ENCODE results near the gene SYNGR4. TPM values are rescaled to one million over a fixed set of nuclear protein-coding genes. Genes with fewer than 3 reads are reported as not detected.

SYNGR4 gene
- total and polyA plus RNA-seq, 9 donors, result 0.17 TPM; not detected in 8

GRCh38 chr19:48329167-48329891 lies 34.8 kb upstream of the SYNGR4 start:
- DNase-seq, result no peak
- no peaks in the 10 kb centered on the region for H3K27me3 ChIP-seq (ENCODE audit: control insufficient read depth, insufficient read depth, low read length)
- no peak overlapping the region for H3K27ac ChIP-seq (ENCODE audit: low read length)
- peaks cover 37% of the 10 kb centered on the region for H3K36me3 ChIP-seq (ENCODE audit: control insufficient read depth, insufficient read depth, low read length)
- H3K4me1 ChIP-seq (ENCODE audit: control insufficient read depth, insufficient read depth, low read length), result peaks cover 71% of the 10 kb centered on the region
- H3K4me3 ChIP-seq (ENCODE audit: low read length), result no peak overlapping the region
- WGBS (ENCODE audit: insufficient coverage), result 79% methylated on average over 4 of the region's 15 CpGs
- H3K9me3 ChIP-seq (replicated peaks; ENCODE audit: control insufficient read depth, low read depth, low read length), result no peaks in the 10 kb centered on the region

GRCh38 chr19:48330012-48330681 lies 34.0 kb upstream of the SYNGR4 start:
- Histone ChIP-seq H3K4me3 (ENCODE audit: low read length) (peak overlapping the region; percentile 39), H3K27ac (ENCODE audit: low read length) (peak overlapping the region; percentile 79), H3K36me3 (ENCODE audit: control insufficient read depth, insufficient read depth, low read length) (peaks cover 37% of the 10 kb centered on the region), H3K4me1 (ENCODE audit: control insufficient read depth, insufficient read depth, low read length) (peaks cover 67% of the 10 kb centered on the region), H3K27me3 (ENCODE audit: control insufficient read depth, insufficient read depth, low read length) (no peaks in the 10 kb centered on the region), H3K9me3 (replicated peaks; ENCODE audit: control insufficient read depth, low read depth, low read length) (no peaks in the 10 kb centered on the region)
- peak; percentile 77 for DNase-seq
- WGBS (ENCODE audit: insufficient coverage), result 41% methylated on average over 33 of the region's 41 CpGs

DNA sequence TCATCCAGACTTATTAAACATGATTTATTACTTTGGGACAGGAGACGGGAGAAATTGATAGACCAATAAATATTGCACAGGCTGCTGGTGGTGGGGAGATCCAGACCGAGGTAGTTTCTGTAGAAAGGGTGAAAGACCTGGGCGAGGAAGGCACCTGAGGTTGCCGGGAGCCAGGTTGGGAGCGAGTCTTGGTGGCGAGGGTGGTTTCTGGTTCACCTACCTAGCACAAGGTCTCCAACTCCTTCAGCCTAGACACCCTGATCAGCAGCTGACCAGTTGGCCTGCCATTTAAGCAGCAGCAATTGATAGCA lies 31.9 kb upstream of the SYNGR4 start:
- Histone ChIP-seq H3K27me3 (ENCODE audit: control insufficient read depth, insufficient read depth, low read length) (no peaks in the 10 kb centered on the region), H3K4me1 (ENCODE audit: control insufficient read depth, insufficient read depth, low read length) (peaks cover 51% of the 10 kb centered on the region), H3K36me3 (ENCODE audit: control insufficient read depth, insufficient read depth, low read length) (peaks cover 35% of the 10 kb centered on the region), H3K4me3 (ENCODE audit: low read length) (peak overlapping the region; percentile 28), H3K27ac (ENCODE audit: low read length) (peak overlapping the region; percentile 98), H3K9me3 (replicated peaks; ENCODE audit: control insufficient read depth, low read depth, low read length) (no peaks in the 10 kb centered on the region)
- 21% methylated on average over 2 of the region's 6 CpGs for WGBS (ENCODE audit: insufficient coverage)
- DNase-seq, result no peak

DNA sequence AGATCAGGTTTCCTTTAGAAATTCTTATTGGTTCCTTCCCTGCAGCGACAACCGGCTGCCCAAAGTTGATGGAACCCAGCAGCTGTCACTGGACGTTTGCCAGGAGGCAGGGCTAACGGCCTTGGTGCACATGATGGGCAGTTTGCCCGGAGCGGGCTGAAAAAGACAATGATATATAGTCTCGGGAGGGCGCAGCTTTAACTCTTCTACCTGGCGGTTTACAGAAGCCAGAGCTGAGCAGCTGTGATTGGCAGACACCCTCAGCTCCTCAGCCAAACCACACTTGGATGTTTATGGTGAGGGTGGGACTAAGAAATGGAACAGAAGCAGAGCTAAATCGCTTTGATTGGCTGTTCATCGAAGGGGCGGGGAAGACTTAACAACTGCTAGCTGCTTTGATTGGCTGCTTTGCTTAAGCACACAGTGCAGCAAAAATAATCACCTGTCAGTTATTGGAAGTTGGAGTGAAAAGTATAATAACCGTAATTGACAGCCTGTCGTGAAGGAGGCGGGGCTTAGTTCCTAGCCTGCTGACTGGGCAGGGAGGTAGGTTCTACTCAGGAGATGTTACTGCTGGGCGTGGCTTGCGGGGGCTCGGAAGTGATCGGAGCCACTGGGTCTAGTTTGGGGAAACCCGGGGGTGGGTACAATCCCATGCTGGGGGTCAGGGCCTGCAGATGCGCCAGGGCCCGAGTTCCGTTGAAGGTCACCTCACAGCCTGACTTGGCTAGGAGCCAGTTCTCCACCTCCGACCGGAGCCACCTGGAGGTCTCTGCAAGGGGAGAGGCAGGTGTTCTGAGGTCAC lies 31.3 kb upstream of the SYNGR4 start:
- H3K4me3 ChIP-seq (ENCODE audit: low read length), result peak overlapping the region; percentile 28
- H3K27me3 ChIP-seq (ENCODE audit: control insufficient read depth, insufficient read depth, low read length), result no peaks in the 10 kb centered on the region
- peak; percentile 99 for DNase-seq
- H3K4me1 ChIP-seq (ENCODE audit: control insufficient read depth, insufficient read depth, low read length), result peaks cover 49% of the 10 kb centered on the region
- WGBS (ENCODE audit: insufficient coverage), result 0% methylated on average over 18 of the region's 25 CpGs
- no peaks in the 10 kb centered on the region for H3K9me3 ChIP-seq (replicated peaks; ENCODE audit: control insufficient read depth, low read depth, low read length)
- H3K27ac ChIP-seq (ENCODE audit: low read length), result peak overlapping the region; percentile 98
- H3K36me3 ChIP-seq (ENCODE audit: control insufficient read depth, insufficient read depth, low read length), result peaks cover 30% of the 10 kb centered on the region

- WGBS (ENCODE audit: insufficient coverage), result 5% methylated on average over 44 of the region's 54 CpGs
- peak; percentile 95 for DNase-seq
- peak overlapping the region; percentile 54 for H3K4me3 ChIP-seq (ENCODE audit: low read length)
- H3K36me3 ChIP-seq (ENCODE audit: control insufficient read depth, insufficient read depth, low read length), result peaks cover 25% of the 10 kb centered on the region
- H3K4me1 ChIP-seq (ENCODE audit: control insufficient read depth, insufficient read depth, low read length), result peaks cover 49% of the 10 kb centered on the region
- peak overlapping the region; percentile 98 for H3K27ac ChIP-seq (ENCODE audit: low read length)
- no peaks in the 10 kb centered on the region for H3K9me3 ChIP-seq (replicated peaks; ENCODE audit: control insufficient read depth, low read depth, low read length)
- H3K27me3 ChIP-seq (ENCODE audit: control insufficient read depth, insufficient read depth, low read length), result no peaks in the 10 kb centered on the region
Measured at GRCh38 chr19:48333467-48334384, 30.4 kb upstream of the SYNGR4 start.

DNA sequence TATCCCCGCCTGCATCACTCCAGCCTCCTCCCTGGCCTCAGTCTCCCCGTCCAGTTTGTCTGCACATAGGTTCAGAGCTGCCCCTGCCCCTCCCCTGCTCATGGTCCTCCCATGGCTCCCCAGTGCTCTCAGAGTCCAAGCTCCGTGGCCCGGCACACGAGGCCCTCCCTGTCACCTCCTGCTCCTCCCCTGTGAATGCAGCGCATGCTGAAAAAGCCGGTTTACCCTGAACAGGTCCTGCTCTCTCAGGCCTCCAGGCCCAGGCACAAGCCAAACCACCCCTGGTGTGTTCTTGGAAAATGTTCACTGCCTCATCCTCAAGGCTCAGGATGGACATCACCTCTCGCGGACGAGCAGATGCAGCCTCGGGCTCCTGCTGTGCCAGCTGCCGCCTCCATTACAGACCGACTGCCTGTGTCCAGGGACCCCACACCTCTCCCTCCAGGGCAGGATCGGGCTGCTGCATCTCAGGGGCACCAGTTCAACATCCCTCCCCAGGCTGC lies 25.9 kb upstream of the SYNGR4 start:
- 77% methylated on average over 11 of the region's 14 CpGs for WGBS (ENCODE audit: insufficient coverage)
- no peaks in the 10 kb centered on the region for H3K27me3 ChIP-seq (ENCODE audit: control insufficient read depth, insufficient read depth, low read length)

DNA sequence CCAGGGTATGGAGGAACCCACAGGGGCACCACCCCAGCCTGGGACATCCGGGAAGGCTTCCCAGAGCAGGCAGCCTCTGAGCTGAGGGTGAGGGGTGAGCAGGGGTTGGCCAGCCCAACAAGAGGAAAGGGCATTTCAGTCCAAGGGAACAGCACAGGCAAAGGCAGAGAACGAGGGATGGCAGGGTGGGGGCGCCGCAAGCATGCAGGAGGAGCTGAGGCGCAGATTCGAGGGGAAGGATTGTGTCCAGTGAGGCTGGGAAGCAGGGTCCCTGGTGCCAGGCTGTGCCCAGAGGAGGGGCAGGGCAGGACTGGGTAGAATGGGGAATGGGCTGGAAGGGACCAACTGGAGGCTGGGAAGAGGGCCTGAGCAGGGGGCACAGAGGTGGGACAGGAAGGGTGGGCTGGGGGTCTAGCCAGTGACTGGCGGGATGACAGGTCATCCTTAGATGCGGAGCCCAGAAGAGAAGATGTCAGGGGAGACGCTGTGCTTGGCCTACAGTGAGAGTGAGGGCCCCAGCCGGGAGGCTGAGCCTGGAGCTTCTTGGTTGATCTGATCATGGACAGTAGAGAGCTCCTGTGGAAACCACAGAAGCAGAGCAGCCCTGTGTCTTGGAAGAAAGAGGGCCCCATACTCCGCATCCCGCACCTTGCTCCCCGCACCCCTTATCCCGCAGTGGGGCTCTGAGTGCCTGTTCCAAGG lies 25.2 kb upstream of the SYNGR4 start:
- no peak overlapping the region for H3K4me3 ChIP-seq (ENCODE audit: low read length)
- H3K36me3 ChIP-seq (ENCODE audit: control insufficient read depth, insufficient read depth, low read length), result peaks cover 6% of the 10 kb centered on the region
- H3K27me3 ChIP-seq (ENCODE audit: control insufficient read depth, insufficient read depth, low read length), result no peaks in the 10 kb centered on the region
- no peak for DNase-seq
- H3K27ac ChIP-seq (ENCODE audit: low read length), result no peak overlapping the region
- H3K4me1 ChIP-seq (ENCODE audit: control insufficient read depth, insufficient read depth, low read length), result peaks cover 8% of the 10 kb centered on the region
- 81% methylated on average over 14 of the region's 14 CpGs for WGBS (ENCODE audit: insufficient coverage)
- H3K9me3 ChIP-seq (replicated peaks; ENCODE audit: control insufficient read depth, low read depth, low read length), result no peaks in the 10 kb centered on the region

More for the DNA sequence above, 25.9 kb upstream of the SYNGR4 start:
- H3K4me1 ChIP-seq (ENCODE audit: control insufficient read depth, insufficient read depth, low read length), result peaks cover 14% of the 10 kb centered on the region
- no peaks in the 10 kb centered on the region for H3K9me3 ChIP-seq (replicated peaks; ENCODE audit: control insufficient read depth, low read depth, low read length)
- H3K27ac ChIP-seq (ENCODE audit: low read length), result no peak overlapping the region
- peaks cover 6% of the 10 kb centered on the region for H3K36me3 ChIP-seq (ENCODE audit: control insufficient read depth, insufficient read depth, low read length)
- no peak for DNase-seq
- H3K4me3 ChIP-seq (ENCODE audit: low read length), result no peak overlapping the region

- H3K4me1 ChIP-seq (ENCODE audit: control insufficient read depth, insufficient read depth, low read length), result peaks cover 3% of the 10 kb centered on the region
- H3K4me3 ChIP-seq (ENCODE audit: low read length), result no peak overlapping the region
- H3K36me3 ChIP-seq (ENCODE audit: control insufficient read depth, insufficient read depth, low read length), result peaks cover 6% of the 10 kb centered on the region
- 80% methylated on average over 11 of the region's 11 CpGs for WGBS (ENCODE audit: insufficient coverage)
- DNase-seq, result no peak
- H3K27me3 ChIP-seq (ENCODE audit: control insufficient read depth, insufficient read depth, low read length), result no peaks in the 10 kb centered on the region
- H3K9me3 ChIP-seq (replicated peaks; ENCODE audit: control insufficient read depth, low read depth, low read length), result no peaks in the 10 kb centered on the region
- no peak overlapping the region for H3K27ac ChIP-seq (ENCODE audit: low read length)
Measured at GRCh38 chr19:48340995-48341394, 23.2 kb upstream of the SYNGR4 start.

Measured in muscle of leg (tissue), 11 donors.